Measurements from ENCODE around the gene ALDH4A1.

DNA sequence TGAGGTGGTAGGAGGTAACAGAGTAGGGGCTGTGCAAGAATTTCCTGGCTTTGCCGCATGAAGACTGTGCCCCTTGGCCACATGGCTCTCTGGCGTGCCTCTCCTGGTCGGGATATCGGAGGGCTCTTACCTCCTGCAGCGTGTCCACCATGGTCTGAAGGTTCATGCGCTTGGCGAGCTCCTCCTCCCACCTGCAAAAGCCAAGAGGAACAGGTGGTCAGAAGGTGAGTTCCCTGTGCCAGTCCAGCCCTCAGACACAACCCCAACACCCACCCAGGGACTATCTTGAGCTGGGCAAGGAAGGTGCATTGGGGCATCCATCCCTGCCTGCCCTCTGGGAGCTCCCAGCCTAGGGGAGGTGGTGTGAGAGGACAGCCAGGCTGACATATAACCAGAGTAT lies 18.6 kb upstream of the ALDH4A1 start:
- TF ChIP-seq, protein P1, sequence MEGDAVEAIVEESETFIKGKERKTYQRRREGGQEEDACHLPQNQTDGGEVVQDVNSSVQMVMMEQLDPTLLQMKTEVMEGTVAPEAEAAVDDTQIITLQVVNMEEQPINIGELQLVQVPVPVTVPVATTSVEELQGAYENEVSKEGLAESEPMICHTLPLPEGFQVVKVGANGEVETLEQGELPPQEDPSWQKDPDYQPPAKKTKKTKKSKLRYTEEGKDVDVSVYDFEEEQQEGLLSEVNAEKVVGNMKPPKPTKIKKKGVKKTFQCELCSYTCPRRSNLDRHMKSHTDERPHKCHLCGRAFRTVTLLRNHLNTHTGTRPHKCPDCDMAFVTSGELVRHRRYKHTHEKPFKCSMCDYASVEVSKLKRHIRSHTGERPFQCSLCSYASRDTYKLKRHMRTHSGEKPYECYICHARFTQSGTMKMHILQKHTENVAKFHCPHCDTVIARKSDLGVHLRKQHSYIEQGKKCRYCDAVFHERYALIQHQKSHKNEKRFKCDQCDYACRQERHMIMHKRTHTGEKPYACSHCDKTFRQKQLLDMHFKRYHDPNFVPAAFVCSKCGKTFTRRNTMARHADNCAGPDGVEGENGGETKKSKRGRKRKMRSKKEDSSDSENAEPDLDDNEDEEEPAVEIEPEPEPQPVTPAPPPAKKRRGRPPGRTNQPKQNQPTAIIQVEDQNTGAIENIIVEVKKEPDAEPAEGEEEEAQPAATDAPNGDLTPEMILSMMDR (IDR thresholded peaks at IDR 0.05), result no peak
- TF ChIP-seq POLR2A (IDR thresholded peaks at IDR 0.05) (no peak), EP300 (IDR thresholded peaks at IDR 0.05) (no peak), POLR2AphosphoS5 (IDR thresholded peaks at IDR 0.05) (no peak)
